ENCODE data around the gene SLC24A2. TPM values are rescaled to one million over a fixed set of nuclear protein-coding genes. Genes with fewer than 3 reads are reported as not detected.

The SLC24A2 gene
- total and polyA plus RNA-seq, 2 donors (not counting 1 experiment from before 2014, with no cell fraction given) = not detected

- no peak overlapping the region for H3K9ac ChIP-seq (ENCODE audit: low read length)
- no peak overlapping the region for H3K4me3 ChIP-seq (ENCODE audit: control extremely low read depth in 1 of 5, extremely low read depth in 1 of 5, insufficient read depth in 1 of 5, low read depth in 2 of 5, low read length in 4 of 5)
- CTCF ChIA-PET = no interaction called here
- TF ChIP-seq CTCF (IDR thresholded peaks at IDR 0.05) (no peak), EZH2 (IDR thresholded peaks at IDR 0.05; ENCODE audit: borderline replicate concordance, insufficient read depth, low read depth, low read length, poor library complexity, severe bottlenecking) (no peak)
- no peaks in the 10 kb centered on the region for H4K20me1 ChIP-seq (ENCODE audit: control insufficient read depth, insufficient read depth, low read length, poor library complexity, severe bottlenecking)
- no peak overlapping the region for H3K4me2 ChIP-seq (replicated peaks; ENCODE audit: low read depth, low read length, poor library complexity, severe bottlenecking)
- Mint-ChIP-seq H3K9me3 (ENCODE audit: insufficient read depth) (no peaks in the 10 kb centered on the region), H3K27me3 (no peaks in the 10 kb centered on the region), H3K4me1 (no peaks in the 10 kb centered on the region), H3K4me3 (no peak overlapping the region), H3K27ac (no peak overlapping the region)
- no peaks in the 10 kb centered on the region for H3K4me1 ChIP-seq (ENCODE audit: control insufficient read depth in 2 of 2, insufficient read depth in 2 of 2, low read length in 2 of 2)
- ATAC-seq (ENCODE audit: low read depth) = no peak
- WGBS (ENCODE audit: insufficient coverage) = 92% methylated on average over 3 of the region's 3 CpGs
- peaks cover 0 to 10% (median 0%) of the 10 kb centered on the region in 3 donors for H3K9me3 ChIP-seq (ENCODE audit: control extremely low read depth in 1 of 3, control insufficient read depth in 2 of 3, insufficient read depth in 1 of 3, low read length in 2 of 3)
- no peak for DNase-seq
- no peaks in the 10 kb centered on the region for H3K27me3 ChIP-seq (replicated peaks in 1 of 4; ENCODE audit: control extremely low read depth in 1 of 4, control insufficient read depth in 3 of 4, insufficient read depth in 4 of 4, low read length in 3 of 4)
- H2AFZ ChIP-seq (ENCODE audit: insufficient read depth, low read depth, low read length, poor library complexity, severe bottlenecking) = no peak overlapping the region
- H3K79me2 ChIP-seq (ENCODE audit: control insufficient read depth, insufficient read depth, low read length) = no peaks in the 10 kb centered on the region
- no peaks in the 10 kb centered on the region for H3K36me3 ChIP-seq (replicated peaks in 1 of 2; ENCODE audit: control extremely low read depth in 1 of 2, control insufficient read depth in 1 of 2, extremely low read depth in 1 of 2, insufficient read depth in 2 of 2, low read length in 1 of 2)
- POLR2A ChIA-PET = no interaction called here
- intact Hi-C loops (cut with micrococcal nuclease) = no loop called here
- H3K27ac ChIP-seq (ENCODE audit: low read length in 2 of 2) = no peak overlapping the region
Observed at GRCh38 chr9:19769213-19769612, 19.6 kb downstream of the SLC24A2 start.

- 80% methylated on average over 1 of the region's 1 CpG for WGBS (ENCODE audit: insufficient coverage)
- intact Hi-C loops (cut with micrococcal nuclease) = no loop called here
- no peak overlapping the region for H3K9ac ChIP-seq (ENCODE audit: low read length)
- Mint-ChIP-seq H3K27ac (no peak overlapping the region), H3K27me3 (no peaks in the 10 kb centered on the region), H3K4me3 (no peak overlapping the region), H3K9me3 (ENCODE audit: insufficient read depth) (no peaks in the 10 kb centered on the region), H3K4me1 (no peaks in the 10 kb centered on the region)
- H2AFZ ChIP-seq (ENCODE audit: insufficient read depth, low read depth, low read length, poor library complexity, severe bottlenecking) = no peak overlapping the region
- no peaks in the 10 kb centered on the region for H3K79me2 ChIP-seq (ENCODE audit: control insufficient read depth, insufficient read depth, low read length)
- ChIA-PET POLR2A (no interaction called here), CTCF (no interaction called here)
- DNase-seq (no peak), ATAC-seq (ENCODE audit: low read depth) (no peak)
- no peaks in the 10 kb centered on the region for H3K36me3 ChIP-seq (replicated peaks in 1 of 2; ENCODE audit: control extremely low read depth in 1 of 2, control insufficient read depth in 1 of 2, extremely low read depth in 1 of 2, insufficient read depth in 2 of 2, low read length in 1 of 2)
- H3K9me3 ChIP-seq (ENCODE audit: control extremely low read depth in 1 of 3, control insufficient read depth in 2 of 3, insufficient read depth in 1 of 3, low read length in 2 of 3) = peaks cover 0 to 10% (median 0%) of the 10 kb centered on the region in 3 donors
- H3K27ac ChIP-seq (ENCODE audit: low read length in 2 of 2) = no peak overlapping the region
- H3K27me3 ChIP-seq (replicated peaks in 1 of 4; ENCODE audit: control extremely low read depth in 1 of 4, control insufficient read depth in 3 of 4, insufficient read depth in 4 of 4, low read length in 3 of 4) = no peaks in the 10 kb centered on the region
- no peak overlapping the region for H3K4me3 ChIP-seq (ENCODE audit: control extremely low read depth in 1 of 5, extremely low read depth in 1 of 5, insufficient read depth in 1 of 5, low read depth in 2 of 5, low read length in 4 of 5)
- TF ChIP-seq EZH2 (IDR thresholded peaks at IDR 0.05; ENCODE audit: borderline replicate concordance, insufficient read depth, low read depth, low read length, poor library complexity, severe bottlenecking) = no peak
- H4K20me1 ChIP-seq (ENCODE audit: control insufficient read depth, insufficient read depth, low read length, poor library complexity, severe bottlenecking) = no peaks in the 10 kb centered on the region
- no peak overlapping the region for H3K4me2 ChIP-seq (replicated peaks; ENCODE audit: low read depth, low read length, poor library complexity, severe bottlenecking)
- H3K4me1 ChIP-seq (ENCODE audit: control insufficient read depth in 2 of 2, insufficient read depth in 2 of 2, low read length in 2 of 2) = no peaks in the 10 kb centered on the region
Observed at GRCh38 chr9:19768798-19769197, 20.0 kb downstream of the SLC24A2 start.

Data from B cell (primary cell).